Omental fat pad (tissue), 4 donors: Measurements from ENCODE around the gene BBOF1. TPM values are rescaled to one million over a fixed set of nuclear protein-coding genes. Genes with fewer than 3 reads are reported as not detected.
"Not testable (repeated sequence)": the region's sequence is repeated elsewhere in the genome, so short reads cannot be mapped to it uniquely, and the experiment has no call there.

Experiments used
- ATAC-seq: fragments of 150-250 bp; one replicate; pipeline ENCODE4 v1.9.1; 2016; ENCODE audit warnings: mild to moderate bottlenecking, moderate library complexity; ENCODE audit not compliant: low FRiP score
- DNase-seq: peaks from one replicate; pipeline ENCODE4 v3.0.0-alpha.2; 2019; ENCODE audit warnings: low spot score
- CTCF ChIP-seq, 3 donors: fragments of 450-650 bp; IDR thresholded peaks; one replicate each; pipeline ENCODE4 v1.5.1; 2016 to 2017; ENCODE audit warnings: antibody characterized with exemption in 3 of 3, mild to moderate bottlenecking in 3 of 3, moderate library complexity in 2 of 3
- total RNA-seq, 4 donors: library from RNA; depleted of rRNA; stranded (reverse); fragments of >200 nt; gene quantifications; one replicate each; pipeline ENCODE4 v1.1.0, GENCODE V29; 2016

The BBOF1 gene
- total RNA-seq, 4 donors from 2014 or later: 4.0 to 10.4 (median 5.7) TPM

- ATAC-seq (no peak), DNase-seq (no peak)
- TF ChIP-seq CTCF (IDR thresholded peaks at IDR 0.05): no peak
Observed at GRCh38 chr14:73995977-73996378, 23.2 kb upstream of the BBOF1 start.

- TF ChIP-seq CTCF (IDR thresholded peaks at IDR 0.05): no peak
- ATAC-seq (no peak), DNase-seq (no peak)
Observed at GRCh38 chr14:73996731-73997107, 22.4 kb upstream of the BBOF1 start.

DNA sequence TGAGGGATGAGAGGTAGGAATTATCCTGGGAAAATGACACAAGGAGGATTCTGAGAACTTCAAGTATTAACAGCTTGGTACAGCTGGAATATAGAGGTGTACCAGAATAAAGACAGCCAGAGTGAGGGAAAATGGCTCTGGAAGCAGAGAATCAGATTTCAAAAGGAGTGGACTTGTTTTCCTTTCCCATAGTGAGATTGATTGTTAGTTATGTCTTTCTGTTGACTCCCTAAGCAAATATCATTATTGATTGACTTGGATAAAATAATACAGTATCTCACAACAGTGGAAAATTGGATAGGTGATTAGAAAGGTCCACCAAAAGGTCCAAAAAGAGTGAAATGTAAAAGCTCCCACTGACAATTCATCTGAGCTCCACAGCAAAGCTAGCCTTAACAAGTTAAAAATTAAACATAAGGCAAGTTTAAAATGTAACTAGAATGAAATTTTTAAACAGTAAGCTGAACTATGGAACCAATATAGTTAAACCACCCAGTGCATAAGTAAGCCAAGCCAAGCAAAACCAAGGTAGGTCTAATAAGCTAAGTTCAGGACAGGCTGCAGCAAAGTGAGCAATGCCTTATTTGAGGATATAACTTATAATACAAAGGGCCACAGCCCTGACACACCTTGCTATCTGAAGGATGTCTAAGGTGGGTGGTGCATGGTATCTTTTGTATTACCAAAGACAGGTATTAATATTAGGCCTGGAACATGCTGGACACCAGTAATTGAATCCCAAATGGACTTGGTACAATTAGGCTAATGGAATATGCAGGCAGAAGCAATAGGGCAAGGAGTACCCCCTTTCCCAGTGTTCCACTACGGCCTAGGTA lies 21.8 kb upstream of the BBOF1 start:
- no peak for ATAC-seq
- DNase-seq: no peak
- no peak for TF ChIP-seq CTCF (IDR thresholded peaks at IDR 0.05)

DNA sequence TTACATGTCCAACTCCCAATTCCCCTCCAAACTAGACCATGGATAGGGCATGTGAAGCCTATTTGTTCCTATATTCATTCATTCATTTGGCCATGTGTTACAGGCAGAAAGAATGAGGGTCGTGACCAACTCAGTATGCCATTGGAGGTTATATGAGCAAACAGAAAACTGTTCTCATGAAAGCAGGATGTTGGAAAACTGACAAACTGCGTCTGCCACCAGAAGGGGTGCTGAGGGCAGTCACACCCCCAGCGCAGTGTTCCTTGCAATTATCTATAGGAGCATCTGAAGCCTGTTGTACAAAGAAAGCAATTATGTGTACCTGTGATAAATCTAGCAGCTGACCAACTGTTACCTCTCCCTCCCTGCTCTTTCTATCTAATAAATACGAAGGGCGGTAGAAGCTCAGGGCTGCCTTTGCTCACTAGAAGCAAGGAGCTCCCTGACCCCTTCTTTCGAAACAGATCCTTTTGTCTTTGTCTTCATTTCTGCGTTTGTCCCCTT lies 21.2 kb upstream of the BBOF1 start:
- DNase-seq: no peak
- TF ChIP-seq CTCF (IDR thresholded peaks at IDR 0.05): no peak

GRCh38 chr14:73998726-73999125 lies 20.4 kb upstream of the BBOF1 start:
- ATAC-seq: no peak
- DNase-seq: no peak
- TF ChIP-seq CTCF (IDR thresholded peaks at IDR 0.05): no peak

More for the DNA sequence above, 21.2 kb upstream of the BBOF1 start:
- no peak for ATAC-seq

DNA sequence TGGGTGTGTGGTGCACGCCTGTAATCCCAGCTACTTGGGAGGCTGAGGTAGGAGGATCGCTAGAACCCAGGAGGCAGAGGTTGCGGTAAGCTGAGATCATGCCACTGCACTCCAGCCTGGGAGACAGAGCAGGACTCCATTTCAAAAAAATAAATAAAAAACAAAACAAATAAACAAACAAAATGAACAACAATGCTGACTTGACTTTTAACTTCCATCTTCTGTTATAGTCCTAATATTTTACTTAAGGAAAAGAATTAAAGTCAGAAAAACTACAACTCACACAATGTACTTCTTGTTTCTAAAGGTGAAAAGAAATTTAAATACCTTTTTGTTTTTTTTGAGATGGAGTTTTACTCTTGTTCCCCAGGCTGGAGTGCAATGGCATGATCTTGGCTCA lies 13.5 kb upstream of the BBOF1 start:
- DNase-seq, ATAC-seq: not testable (repeated sequence)

DNA sequence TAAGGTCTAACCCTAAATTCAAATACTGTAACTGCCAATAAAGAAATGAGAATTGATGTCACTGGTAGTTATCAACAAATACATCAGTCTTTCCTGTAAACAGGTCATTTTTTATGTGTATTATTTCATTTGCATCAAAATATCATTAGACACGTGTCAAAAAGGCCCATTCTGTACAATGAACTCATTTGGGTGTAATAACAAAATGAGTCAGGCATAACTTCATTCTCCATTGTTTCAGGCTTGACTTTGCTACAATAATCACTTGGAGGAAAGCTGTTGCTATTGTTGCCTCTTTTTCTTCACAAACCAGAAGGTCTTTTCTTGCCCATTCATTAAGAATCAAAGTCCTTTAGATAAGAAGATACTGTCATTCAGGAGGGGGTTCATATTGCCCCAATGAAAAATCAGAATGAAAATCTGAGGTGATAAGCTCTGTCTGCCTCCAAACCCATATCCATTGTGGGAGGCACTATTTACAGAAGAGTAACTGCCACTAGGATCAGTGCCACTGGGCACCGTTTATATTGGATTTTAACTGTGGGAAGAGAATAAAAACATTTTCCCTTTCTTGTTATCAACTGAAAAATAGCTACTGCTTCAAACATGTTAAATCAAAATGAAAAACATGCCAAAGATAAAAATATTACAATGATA lies 10.2 kb upstream of the BBOF1 start:
- DNase-seq: no peak
- TF ChIP-seq CTCF (IDR thresholded peaks at IDR 0.05): no peak
- ATAC-seq: no peak
